Right ventricle myocardium superior (tissue), 1 donor: ENCODE measurements around the gene CDKN2B-AS1. TPM values are rescaled to one million over a fixed set of nuclear protein-coding genes. Genes with fewer than 3 reads are reported as not detected.

Experiments
- ATAC-seq: fragments of 200-7000 bp; cut with Tn5 transposase; one replicate; pipeline ENCODE4 v1.9.1; 2020; ENCODE audit warnings: mild to moderate bottlenecking; ENCODE audit not compliant: poor library complexity
- DNase-seq: peaks from one replicate; pipeline ENCODE4 v3.0.0-alpha.2; 2020
- intact Hi-C: fragments of 100-400 bp; cut with DNase I; formaldehyde crosslinking; loops from one replicate; pipeline ENCODE4 v1.11.2; 2022
- total RNA-seq: library from RNA; stranded (reverse); fragmentation: NEBNext Ultra II Directional; extraction: Animal tissue kit (Norgen Biotek cat#: 25700); gene quantifications from one replicate; pipeline ENCODE4 v1.2.1, GENCODE V29; 2021
- donor health status: DM: no; HTN: yes; CAD: no; lungs with severe emphysema.

Gene CDKN2B-AS1
- total RNA-seq, 1 donor from 2014 or later, result not detected

GRCh38 chr9:22105005-22105722 is 110.6 kb downstream of the CDKN2B-AS1 start:
- ATAC-seq, result no peak
- no peak for DNase-seq
- intact Hi-C loops, result no loop called here

DNA sequence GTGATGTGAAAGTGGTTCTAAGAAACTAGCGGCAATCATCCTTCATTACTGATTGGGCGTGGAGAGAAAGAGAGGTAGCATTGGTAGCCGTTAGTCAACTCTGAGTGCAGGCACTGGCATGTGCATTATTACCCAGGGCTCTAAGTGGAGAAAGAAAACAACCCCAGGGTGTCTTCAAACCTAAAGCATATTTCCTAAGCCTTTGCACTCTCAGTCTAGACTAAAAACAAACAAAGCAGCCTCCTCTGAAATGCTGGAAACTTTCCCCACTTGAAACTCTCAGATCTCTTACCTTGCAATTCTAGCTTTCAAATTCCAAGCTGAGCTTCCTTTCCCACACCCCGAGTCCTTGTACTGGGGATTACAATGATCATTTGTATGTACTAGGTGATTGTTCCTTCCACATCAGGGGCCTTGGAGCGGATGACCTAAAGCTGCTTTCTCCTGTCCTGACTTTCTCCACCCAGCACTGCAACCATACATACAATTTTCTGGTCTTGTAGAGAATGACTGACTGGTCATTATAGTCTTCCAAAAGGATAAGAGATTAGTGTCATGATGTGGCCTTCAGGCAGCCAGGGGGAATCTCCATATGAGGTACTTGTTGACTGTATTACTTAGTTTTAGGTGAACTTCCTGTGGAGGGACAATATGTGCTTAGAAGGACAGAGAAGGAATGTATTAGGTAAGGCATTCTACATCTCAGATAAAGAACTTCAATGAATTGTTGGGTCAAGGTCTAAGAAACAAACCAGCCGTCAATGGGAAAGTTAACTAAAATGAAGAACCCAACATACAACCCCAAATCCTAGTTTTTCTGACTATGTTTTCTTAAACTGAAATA is 112.8 kb downstream of the CDKN2B-AS1 start:
- no peak for DNase-seq
- intact Hi-C loops, result no loop called here
- no peak for ATAC-seq

- intact Hi-C loops, result no loop called here
- no peak for ATAC-seq
- no peak for DNase-seq
Measured at GRCh38 chr9:22108581-22109370, 114.2 kb downstream of the CDKN2B-AS1 start.

DNA sequence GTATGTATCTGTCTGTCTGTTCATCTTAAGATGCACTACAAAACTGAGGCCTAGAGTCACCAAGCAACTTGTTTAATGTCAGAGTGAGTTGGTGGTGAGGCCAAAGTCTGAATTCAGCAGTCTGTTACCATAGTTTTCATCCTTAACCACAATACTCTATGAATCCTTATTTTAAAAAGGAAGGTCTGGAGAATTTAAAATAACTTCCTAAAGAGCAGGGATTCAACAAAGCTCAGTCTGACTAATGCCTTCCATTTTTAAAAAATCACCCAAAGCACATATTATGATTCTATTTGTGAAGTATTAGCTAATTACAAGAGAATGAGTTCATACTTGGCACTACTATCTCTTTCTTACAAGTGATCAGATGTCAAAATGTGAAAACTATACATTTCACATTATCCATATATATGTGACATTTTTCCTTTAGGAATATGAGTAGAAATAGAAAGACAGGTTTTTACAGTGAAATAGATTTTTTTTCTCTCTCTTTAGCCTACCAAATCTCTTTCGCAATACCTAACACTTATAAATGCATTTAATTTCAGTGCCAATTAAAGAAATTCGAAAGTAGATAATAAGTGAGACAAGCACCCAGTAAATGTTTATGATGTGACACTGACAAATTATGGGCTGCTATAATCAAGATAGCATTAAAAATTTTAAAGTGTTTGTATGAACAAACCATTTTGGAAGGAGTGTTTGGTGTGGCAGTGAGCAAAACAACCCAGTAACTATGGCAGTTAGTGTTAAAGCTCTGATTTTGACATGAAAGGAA is 116.8 kb downstream of the CDKN2B-AS1 start:
- DNase-seq (no peak), ATAC-seq (no peak)
- intact Hi-C loops, result loop anchor here (10.0 kb wide), 1 partner anchor 297 kb away; no protein-coding TSS in a partner anchor

GRCh38 chr9:22111954-22112247 is 117.3 kb downstream of the CDKN2B-AS1 start:
- DNase-seq, result no peak
- ATAC-seq, result no peak
- intact Hi-C loops, result loop anchor here (10.0 kb wide), 1 partner anchor 297 kb away; no protein-coding TSS in a partner anchor

DNA sequence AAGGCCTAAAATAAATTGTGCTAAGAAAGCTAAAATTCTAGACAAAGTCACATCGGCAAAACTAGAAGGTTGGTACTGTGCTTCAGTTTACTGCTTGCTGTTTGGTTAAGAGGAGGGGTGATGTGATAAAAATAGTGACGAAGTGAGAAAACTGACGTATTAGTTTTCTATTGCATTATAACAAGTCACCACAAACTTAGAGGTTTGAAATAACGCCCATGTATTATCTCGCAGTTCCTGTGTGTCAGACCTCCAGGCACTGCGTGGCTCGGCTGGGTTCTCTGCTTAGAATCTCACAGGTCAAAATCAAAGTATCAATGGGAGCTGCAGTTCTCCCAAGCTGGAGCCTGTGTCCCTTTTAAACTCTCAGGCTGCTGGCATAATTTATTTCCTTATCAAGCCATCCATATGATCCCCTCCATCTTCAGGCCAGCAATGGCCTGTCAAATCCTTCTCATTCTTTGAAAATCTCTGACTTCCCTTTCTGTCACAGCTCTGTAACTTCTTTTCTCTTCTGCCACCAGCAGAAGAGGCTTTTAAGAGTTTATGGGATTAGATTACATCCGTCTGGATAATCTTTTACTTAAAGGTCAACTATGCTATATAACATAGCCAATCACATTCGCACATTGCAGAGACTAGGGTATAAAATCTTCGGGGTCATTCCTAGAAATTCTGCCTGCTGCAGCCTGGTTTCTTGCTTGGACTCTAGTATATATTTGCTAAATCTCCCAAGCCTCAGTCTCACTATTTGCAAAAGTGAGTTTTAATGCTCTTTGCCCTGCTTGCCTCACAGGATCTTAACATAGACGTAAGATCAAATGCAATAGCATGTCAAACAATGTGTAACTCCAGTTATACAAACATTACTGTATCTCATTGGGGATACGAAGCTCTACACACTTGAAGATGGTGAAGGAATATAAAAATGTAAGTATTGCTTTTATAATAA is 118.6 kb downstream of the CDKN2B-AS1 start:
- intact Hi-C loops, result loop anchor here (10.0 kb wide), 1 partner anchor 298 kb away; no protein-coding TSS in a partner anchor
- DNase-seq (no peak), ATAC-seq (no peak)

- ATAC-seq, result no peak
- intact Hi-C loops, result loop anchor here (10.0 kb wide), 1 partner anchor 300 kb away; no protein-coding TSS in a partner anchor
Measured at GRCh38 chr9:22114956-22115355, 120.4 kb downstream of the CDKN2B-AS1 start.

GRCh38 chr9:22116758-22117157 is 122.2 kb downstream of the CDKN2B-AS1 start:
- DNase-seq, result no peak
- intact Hi-C loops, result loop anchor here (10.0 kb wide), 1 partner anchor 302 kb away; no protein-coding TSS in a partner anchor
- no peak for ATAC-seq

More at GRCh38 chr9:22114956-22115355, 120.4 kb downstream of the CDKN2B-AS1 start:
- no peak for DNase-seq

DNA sequence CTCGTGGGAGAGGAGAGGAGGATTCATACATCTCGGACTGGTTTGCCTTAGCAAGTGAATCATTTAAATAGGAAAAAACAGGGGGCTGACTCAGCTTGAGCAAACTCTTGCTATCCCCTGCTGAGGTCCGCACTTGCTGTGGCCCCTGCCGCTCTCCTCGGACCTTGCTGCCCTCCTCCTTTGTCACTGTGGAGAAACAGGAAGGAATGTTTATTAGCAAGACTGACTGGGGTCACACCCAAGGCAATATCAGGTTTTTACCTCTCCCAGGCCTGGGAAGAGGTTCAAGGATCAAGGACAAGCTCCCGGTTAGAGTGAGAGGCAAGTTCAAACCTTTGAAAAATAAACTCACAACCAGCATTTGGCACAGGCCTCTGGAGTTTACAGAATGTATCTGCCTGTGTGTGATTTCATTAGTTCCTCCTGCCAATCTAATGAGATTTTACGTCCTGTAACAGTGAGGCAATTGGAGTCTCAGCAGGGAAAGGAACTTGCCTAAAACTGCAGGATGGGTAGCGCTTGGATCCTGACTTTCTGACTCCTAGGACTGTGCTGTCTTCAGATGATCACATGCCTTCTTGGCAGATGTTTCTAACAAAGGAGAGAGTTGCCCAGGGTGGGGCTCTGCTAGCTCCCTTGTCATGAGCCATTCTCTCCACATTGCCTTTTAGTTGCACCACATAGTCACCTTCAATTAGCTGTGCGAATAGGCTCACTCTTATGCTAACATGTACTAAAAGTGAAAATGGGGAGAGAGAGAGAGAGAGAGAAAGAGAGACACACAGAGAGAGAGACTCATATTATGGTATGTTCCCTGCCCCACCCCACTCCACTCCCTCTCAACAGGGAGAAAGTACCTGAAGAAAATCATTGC is 123.2 kb downstream of the CDKN2B-AS1 start:
- DNase-seq (no peak), ATAC-seq (peak; percentile 36)
- intact Hi-C loops, result loop anchor here (10.0 kb wide), 1 partner anchor 303 kb away; no protein-coding TSS in a partner anchor

GRCh38 chr9:22118810-22119521 is 124.4 kb downstream of the CDKN2B-AS1 start:
- DNase-seq (no peak), ATAC-seq (no peak)
- intact Hi-C loops, result loop anchor here (10.0 kb wide), 1 partner anchor 304 kb away; no protein-coding TSS in a partner anchor

DNA sequence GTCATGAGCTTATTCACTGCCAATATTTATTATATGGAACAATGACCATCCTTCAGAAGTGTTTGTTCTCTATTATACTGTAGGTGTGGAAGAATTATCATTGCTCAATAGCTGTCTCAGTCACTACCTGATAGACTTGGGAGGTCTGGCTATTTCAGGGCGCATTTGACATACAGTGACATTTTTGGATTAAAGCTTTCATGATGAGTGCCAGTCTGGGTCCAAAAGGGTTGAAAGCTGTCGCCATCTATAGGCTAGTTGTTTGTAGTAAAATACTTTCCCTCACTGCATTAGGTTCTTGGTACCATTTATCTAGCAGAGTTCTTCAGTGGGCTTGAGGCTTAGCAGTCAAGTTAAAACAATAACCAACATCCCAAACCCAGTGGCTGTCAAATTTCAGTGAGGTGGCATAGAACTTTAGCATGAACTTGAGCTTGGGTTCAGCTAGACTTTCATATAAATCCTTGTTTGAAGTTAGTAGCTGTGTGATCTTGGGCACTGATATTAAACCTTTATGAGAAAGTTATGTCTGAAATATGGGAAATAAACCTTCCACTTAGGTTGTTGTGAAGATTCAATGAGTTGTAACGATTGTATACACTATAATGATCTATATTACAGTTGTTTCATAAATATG is 125.0 kb downstream of the CDKN2B-AS1 start:
- no peak for DNase-seq
- intact Hi-C loops, result loop anchor here (10.0 kb wide), 1 partner anchor 305 kb away; no protein-coding TSS in a partner anchor
- peak; percentile 76 for ATAC-seq

GRCh38 chr9:22120159-22120549 is 125.6 kb downstream of the CDKN2B-AS1 start:
- DNase-seq, result no peak
- intact Hi-C loops, result no loop called here
- ATAC-seq, result no peak

- intact Hi-C loops, result no loop called here
- ATAC-seq (no peak), DNase-seq (no peak)
Measured at GRCh38 chr9:22120595-22120994, 126.0 kb downstream of the CDKN2B-AS1 start.

DNA sequence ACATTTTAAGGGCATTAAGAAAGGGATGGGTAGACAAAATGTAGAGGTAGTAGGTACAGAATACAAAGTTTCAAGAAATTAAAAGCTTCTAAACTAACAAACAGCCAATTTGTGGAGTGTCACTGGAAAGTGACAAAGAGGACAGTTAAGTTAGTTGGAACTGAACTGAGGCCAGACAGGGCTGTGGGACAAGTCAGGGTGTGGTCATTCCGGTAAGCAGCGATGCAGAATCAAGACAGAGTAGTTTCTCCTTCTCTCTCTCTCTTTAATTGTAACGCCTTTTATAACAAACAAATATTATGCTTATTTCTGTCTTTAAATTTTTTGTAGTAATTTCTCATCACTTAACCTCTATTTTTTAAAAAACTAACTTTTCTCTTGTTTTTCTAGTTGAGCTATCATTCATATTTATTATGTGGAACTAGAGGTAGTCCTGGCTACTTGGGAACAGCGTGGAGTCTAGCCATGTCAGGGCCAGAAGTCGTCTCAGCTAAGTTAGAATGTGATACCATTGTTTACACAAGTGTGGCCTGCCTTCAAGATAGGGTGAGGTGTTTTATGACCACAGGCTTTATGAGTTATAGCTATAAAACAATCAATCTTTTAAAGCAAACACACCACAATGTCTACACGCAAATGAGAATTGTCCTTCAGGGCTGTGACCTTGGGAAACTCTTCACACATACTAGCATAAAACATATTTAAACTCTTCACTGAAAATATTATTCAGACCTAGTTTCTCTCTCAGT is 129.8 kb downstream of the CDKN2B-AS1 start:
- DNase-seq (no peak), ATAC-seq (no peak)
- intact Hi-C loops, result no loop called here
